ES-I3 (cell line): ENCODE results near the gene ST6GAL1.

Experiments used
- H3K36me3 ChIP-seq: 2 replicates; pipeline ENCODE4 v1.6.1; 2013; ENCODE audit warnings: mild to moderate bottlenecking, low read length, control low read depth, moderate library complexity; ENCODE audit not compliant: insufficient read depth
- H3K4me1 ChIP-seq: 2 replicates; pipeline ENCODE4 v1.6.1; 2013; ENCODE audit warnings: mild to moderate bottlenecking, control low read depth, low read length; ENCODE audit not compliant: insufficient read depth
- H3K9ac ChIP-seq: 2 replicates; pipeline ENCODE4 v1.6.1; 2013; ENCODE audit warnings: low read depth, mild to moderate bottlenecking, low read length, moderate library complexity
- H3K9me3 ChIP-seq: 2 replicates; pipeline ENCODE4 v1.6.1; 2013; ENCODE audit warnings: mild to moderate bottlenecking, low read length, moderate library complexity; ENCODE audit not compliant: control insufficient read depth, insufficient read depth

ST6GAL1 gene

DNA sequence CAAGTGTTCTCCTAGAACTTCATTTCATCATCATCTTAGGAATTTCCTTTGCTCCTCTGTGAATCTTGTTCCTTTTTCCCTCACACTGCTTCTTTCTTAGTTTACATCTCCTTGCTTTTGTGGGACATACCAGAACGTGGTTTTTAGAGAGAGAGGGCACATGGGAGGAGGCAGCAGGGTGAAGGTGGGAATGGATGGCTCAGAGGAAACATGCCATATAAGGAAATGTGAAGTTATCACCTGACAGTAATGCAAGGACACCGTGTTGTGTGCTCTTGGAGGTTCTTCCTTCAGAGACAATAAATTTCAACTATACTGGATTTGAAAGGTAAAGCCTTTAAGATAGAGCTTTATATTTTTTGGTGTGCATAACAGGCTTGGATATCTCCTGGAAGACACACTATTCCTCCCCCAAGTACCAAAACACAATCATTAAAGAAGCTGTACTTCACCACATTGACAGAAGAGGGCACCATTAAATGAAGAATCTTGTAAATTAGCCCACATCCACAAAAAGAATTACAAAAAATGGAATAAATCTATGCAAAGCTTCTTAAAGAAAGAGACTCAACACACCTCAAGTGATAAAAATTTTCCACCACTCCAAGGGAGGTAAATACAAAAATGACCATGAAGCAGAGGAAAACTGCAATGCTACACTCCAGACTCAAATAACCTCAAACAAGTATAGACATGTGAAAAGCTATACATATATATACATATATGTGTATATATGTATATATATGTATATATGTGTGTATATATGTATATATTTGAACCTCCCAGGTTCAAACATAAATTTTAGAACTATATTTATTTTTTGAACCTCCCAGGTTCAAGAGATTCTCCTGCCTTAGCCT, 182.8 kb downstream of the ST6GAL1 start:
- Histone ChIP-seq H3K9ac (no peak overlapping the region), H3K4me1 (no peaks in the 10 kb centered on the region)

DNA sequence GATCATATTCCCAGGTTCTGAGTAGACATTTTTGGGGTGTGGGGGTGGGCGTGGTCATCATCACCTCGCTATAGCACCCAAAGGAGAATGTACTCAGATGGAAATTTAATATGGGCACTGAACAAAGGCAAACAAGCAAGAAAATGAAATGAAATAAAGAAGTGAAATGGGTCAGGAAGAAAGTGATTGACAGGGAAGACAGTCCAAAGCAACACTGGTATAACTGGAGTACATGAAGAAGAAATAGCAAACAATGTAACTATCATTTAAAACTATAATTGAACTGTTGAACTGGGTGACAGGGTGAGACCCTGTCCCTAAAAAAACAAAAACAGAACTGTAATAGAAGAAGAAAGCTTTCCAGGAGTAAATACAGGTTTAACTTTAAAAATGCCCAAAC, 184.2 kb downstream of the ST6GAL1 start:
- no peaks in the 10 kb centered on the region for H3K4me1 ChIP-seq
- H3K9ac ChIP-seq: no peak overlapping the region
- H3K36me3 ChIP-seq: no peaks in the 10 kb centered on the region
- no peaks in the 10 kb centered on the region for H3K9me3 ChIP-seq

More for the DNA sequence above, 182.8 kb downstream of the ST6GAL1 start:
- Histone ChIP-seq H3K36me3 (no peaks in the 10 kb centered on the region), H3K9me3 (no peaks in the 10 kb centered on the region)

DNA sequence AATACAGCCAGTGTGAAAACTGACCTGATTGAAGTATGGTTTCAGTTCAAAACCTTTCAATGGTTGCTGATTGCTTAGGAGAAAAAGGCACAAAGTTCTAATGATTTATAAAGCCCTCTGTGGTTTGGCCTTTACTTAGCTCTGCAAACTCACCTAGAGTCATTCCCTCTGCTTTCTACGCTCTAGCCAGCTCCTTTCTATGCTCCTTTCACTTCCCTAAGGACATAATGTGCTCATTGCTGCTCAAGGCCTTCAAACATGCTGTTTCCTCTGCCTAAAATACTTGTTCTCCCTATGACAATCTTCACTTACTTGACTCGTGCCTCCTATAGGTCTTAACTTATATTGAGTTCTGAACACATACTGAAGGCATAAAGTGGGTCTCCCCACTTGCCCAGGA, 190.0 kb downstream of the ST6GAL1 start:
- Histone ChIP-seq H3K9ac (no peak overlapping the region), H3K36me3 (0 out of 2 replicates have a peak, but pooled peaks cover 3% of the 10 kb centered on the region)

DNA sequence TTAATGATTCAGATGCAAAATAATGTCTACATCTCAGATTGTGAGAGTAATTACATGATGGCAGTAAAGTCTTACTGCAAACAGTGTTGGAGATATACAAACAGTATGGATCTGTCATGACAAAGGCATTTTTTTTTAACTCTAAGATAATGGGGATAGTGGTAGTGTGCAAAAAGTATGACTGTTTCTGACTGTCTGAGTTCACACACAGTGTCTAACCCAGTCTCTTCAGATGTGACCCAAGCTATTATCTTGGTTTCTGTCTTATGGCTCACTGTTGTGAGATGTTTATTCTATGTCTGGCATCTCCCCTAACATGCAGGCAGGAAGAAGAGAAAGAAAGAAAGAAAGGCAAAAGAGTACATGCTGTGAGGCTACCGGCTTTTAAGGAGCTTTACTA, 191.9 kb downstream of the ST6GAL1 start:
- Histone ChIP-seq H3K9ac (no peak overlapping the region), H3K9me3 (no peaks in the 10 kb centered on the region), H3K4me1 (no peaks in the 10 kb centered on the region), H3K36me3 (0 out of 2 replicates have a peak, but pooled peaks cover 3% of the 10 kb centered on the region)

More for the DNA sequence above, 190.0 kb downstream of the ST6GAL1 start:
- no peaks in the 10 kb centered on the region for H3K4me1 ChIP-seq
- H3K9me3 ChIP-seq: no peaks in the 10 kb centered on the region

DNA sequence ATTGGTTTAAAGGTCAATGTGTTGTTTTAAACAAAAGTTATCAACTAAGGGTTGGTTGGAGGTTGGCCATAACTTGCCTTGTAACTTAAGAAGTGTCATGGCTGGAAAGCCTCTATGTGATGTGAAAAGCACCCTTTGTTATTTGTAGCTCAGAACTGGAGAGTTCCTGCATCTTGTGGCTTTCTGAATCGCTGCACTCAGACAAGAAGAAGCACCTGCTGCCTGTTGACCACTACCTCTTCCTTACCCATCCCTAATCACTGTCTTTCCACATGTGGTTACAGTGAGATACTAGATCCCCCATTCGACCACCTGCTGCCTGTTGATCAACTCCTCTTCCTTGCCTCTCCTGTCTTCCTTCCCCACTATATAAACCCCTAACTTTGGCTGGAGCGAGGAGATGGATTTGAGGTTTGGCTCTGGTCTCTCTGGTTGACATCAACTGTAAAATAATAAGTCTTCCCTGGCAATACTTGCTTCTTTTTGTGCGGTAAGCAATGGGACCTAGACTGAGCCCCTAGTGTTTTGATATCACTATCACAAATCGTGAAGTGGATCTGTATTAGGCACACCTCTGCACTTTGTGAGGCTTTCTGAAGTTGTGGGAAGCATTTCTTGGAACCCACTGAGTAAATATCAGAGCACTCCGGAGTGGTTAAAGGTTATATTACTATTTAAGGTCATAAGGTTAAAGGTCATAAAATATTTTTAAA, 195.1 kb downstream of the ST6GAL1 start:
- Histone ChIP-seq H3K9me3 (0 out of 2 replicates have a peak, but pooled peaks cover 1% of the 10 kb centered on the region), H3K36me3 (no peaks in the 10 kb centered on the region; the same call in 1 of the 2 replicates), H3K9ac (no peak overlapping the region), H3K4me1 (no peaks in the 10 kb centered on the region)
